ENCODE data around the gene NINJ1. TPM values are rescaled to one million over a fixed set of nuclear protein-coding genes. Genes with fewer than 3 reads are reported as not detected.

Gene NINJ1
- total and polyA plus RNA-seq, 2 of the 13 experiments (the other 11 are each of a cell fraction or from before 2014, with no cell fraction given), result 81.2 to 92.1 TPM

GRCh38 chr9:93159601-93160471 lies 25.8 kb upstream of the NINJ1 start (continued):
- no peak; the same call in 1 of the 2 replicates for TF ChIP-seq MAX (IDR thresholded peaks at IDR 0.05)
- TF ChIP-seq FOXA3 (CRISPR knock-in tag; IDR thresholded peaks at IDR 0.05), result peak; percentile 51; the same call in 1 of the 2 replicates
- no peak for TF ChIP-seq GLMP (CRISPR knock-in tag; IDR thresholded peaks at IDR 0.05; ENCODE audit: borderline replicate concordance)
- TF ChIP-seq ZFP62 (CRISPR knock-in tag; IDR thresholded peaks at IDR 0.05), result no peak
- TF ChIP-seq CBX5 (CRISPR knock-in tag; IDR thresholded peaks at IDR 0.05; ENCODE audit: borderline replicate concordance), result peak; percentile 55; the same call in 1 of the 2 replicates
- no peak for TF ChIP-seq ZSCAN21 (CRISPR knock-in tag; IDR thresholded peaks at IDR 0.05; ENCODE audit: borderline replicate concordance)
- TF ChIP-seq FOSL1 (CRISPR knock-in tag; IDR thresholded peaks at IDR 0.05; ENCODE audit: borderline replicate concordance), result no peak
- 0 out of 2 replicates have a peak, but pooled peaks have one; percentile 11 for TF ChIP-seq ZKSCAN1 (IDR thresholded peaks at IDR 0.05; ENCODE audit: low read length)
- no peak for TF ChIP-seq ELF4 (CRISPR knock-in tag; IDR thresholded peaks at IDR 0.05; ENCODE audit: borderline replicate concordance)
- no peak for TF ChIP-seq MEIS1 (CRISPR knock-in tag; IDR thresholded peaks at IDR 0.05; ENCODE audit: borderline replicate concordance)
- TF ChIP-seq KLF12 (CRISPR knock-in tag; IDR thresholded peaks at IDR 0.05; ENCODE audit: borderline replicate concordance), result no peak
- TF ChIP-seq FOXK1 (CRISPR knock-in tag; IDR thresholded peaks at IDR 0.05; ENCODE audit: borderline replicate concordance, low read depth), result peak; percentile 44; the same call in 1 of the 2 replicates
- no peak for TF ChIP-seq ZNF710 (CRISPR knock-in tag; IDR thresholded peaks at IDR 0.05; ENCODE audit: borderline replicate concordance)
- peak; percentile 47; the same call in 1 of the 2 replicates for TF ChIP-seq SP4 (CRISPR knock-in tag; IDR thresholded peaks at IDR 0.05)
- peak; percentile 42; the same call in 1 of the 2 replicates for TF ChIP-seq PAXIP1 (CRISPR knock-in tag; conservative IDR thresholded peaks at IDR 0.05)
- no peak for TF ChIP-seq ATM (IDR thresholded peaks at IDR 0.05; ENCODE audit: borderline replicate concordance)
- no peak for TF ChIP-seq ZNF660 (CRISPR knock-in tag; IDR thresholded peaks at IDR 0.05; ENCODE audit: borderline replicate concordance, low read depth)
- no peak for TF ChIP-seq KAT2B (IDR thresholded peaks at IDR 0.05; ENCODE audit: borderline replicate concordance, low read depth, low read length)
- no peak for TF ChIP-seq SMAD9 (CRISPR knock-in tag; IDR thresholded peaks at IDR 0.05)
- TF ChIP-seq ZGPAT (CRISPR knock-in tag; IDR thresholded peaks at IDR 0.05), result peak; percentile 50; the same call in 1 of the 2 replicates
